Glomerular visceral epithelial cell (primary cell): ENCODE data around the gene ZBTB26.

Source experiments
- DNase-seq: peaks from one replicate; pipeline ENCODE4 v3.0.0-alpha.2; 2016; ENCODE audit errors: extremely low spot score

The ZBTB26 gene

GRCh38 chr9:122931226-122932121 lies at the start of gene ZBTB26:
TSS of gene ZBTB26 (minus strand) at chr9:122931512. CDS start at chr9:122919934, 11,578 bp downstream.
- peak; percentile 96 for DNase-seq

GRCh38 chr9:122978601-122979000 lies 47.3 kb upstream of the ZBTB26 start:
- no peak for DNase-seq

GRCh38 chr9:122975196-122975595 lies 43.9 kb upstream of the ZBTB26 start:
- DNase-seq: no peak

GRCh38 chr9:122961139-122961538 lies 29.8 kb upstream of the ZBTB26 start:
- no peak for DNase-seq

- DNase-seq: no peak
Measured at GRCh38 chr9:122955961-122956360, 24.6 kb upstream of the ZBTB26 start.

GRCh38 chr9:122954253-122954691 lies 23.0 kb upstream of the ZBTB26 start:
- DNase-seq: no peak

GRCh38 chr9:122951056-122951455 lies 19.7 kb upstream of the ZBTB26 start:
- no peak for DNase-seq

GRCh38 chr9:122950263-122950662 lies 19.0 kb upstream of the ZBTB26 start:
- no peak for DNase-seq

GRCh38 chr9:122949696-122950095 lies 18.4 kb upstream of the ZBTB26 start:
- DNase-seq: no peak

GRCh38 chr9:122948313-122948712 lies 17.0 kb upstream of the ZBTB26 start:
- no peak for DNase-seq

GRCh38 chr9:122946461-122947005 lies 15.2 kb upstream of the ZBTB26 start:
- DNase-seq: no peak

GRCh38 chr9:122944960-122945888 lies 13.9 kb upstream of the ZBTB26 start:
- no peak for DNase-seq

GRCh38 chr9:122941582-122942234 lies 10.4 kb upstream of the ZBTB26 start:
- DNase-seq: peak; percentile 38

GRCh38 chr9:122940749-122941581 lies 9.7 kb upstream of the ZBTB26 start, which contains the start of gene RABGAP1:
TSS of gene RABGAP1 (plus strand) at chr9:122941020. CDS start at chr9:122957060, 16,040 bp downstream.
- peak; percentile 99 for DNase-seq

- no peak for DNase-seq
Measured at GRCh38 chr9:122940454-122940748, 9.1 kb upstream of the ZBTB26 start.

GRCh38 chr9:122939601-122940000 lies 8.3 kb upstream of the ZBTB26 start:
- no peak for DNase-seq

GRCh38 chr9:122936883-122937282 lies 5.6 kb upstream of the ZBTB26 start:
- no peak for DNase-seq

- DNase-seq: no peak
Measured at GRCh38 chr9:122936464-122936863, 5.2 kb upstream of the ZBTB26 start.

- DNase-seq: no peak
Measured at GRCh38 chr9:122930541-122931225, 629 bp downstream of the ZBTB26 start.

- no peak for DNase-seq
Measured at GRCh38 chr9:122929796-122930354, 1.4 kb downstream of the ZBTB26 start.
